Suprapubic skin (tissue), 4 donors: ENCODE measurements around the gene NPC1. TPM values are rescaled to one million over a fixed set of nuclear protein-coding genes. Genes with fewer than 3 reads are reported as not detected.
A peak's percentile ranks its signal among the peaks of the same experiment; 100 is the strongest.

Experiments used
- DNase-seq, 2 donors: peaks; one replicate each; pipeline ENCODE4 v3.0.0-alpha.2; 2019; ENCODE audit warnings: low spot score in 2 of 2
- H3K27ac ChIP-seq: fragments of 200-600 bp; sonication (generic); one replicate; pipeline ENCODE4 v1.5.1; 2019
- H3K27me3 ChIP-seq: fragments of 200-600 bp; sonication (generic); one replicate; pipeline ENCODE4 v1.5.1; 2019
- H3K36me3 ChIP-seq: fragments of 200-600 bp; sonication (generic); one replicate; pipeline ENCODE4 v1.5.1; 2019
- H3K4me1 ChIP-seq: fragments of 200-600 bp; sonication (generic); one replicate; pipeline ENCODE4 v1.5.1; 2019
- H3K4me3 ChIP-seq: fragments of 200-600 bp; sonication (generic); one replicate; pipeline ENCODE4 v1.5.1; 2019; ENCODE audit warnings: mild to moderate bottlenecking
- H3K9me3 ChIP-seq: fragments of 200-600 bp; sonication (generic); one replicate; pipeline ENCODE4 v1.5.1; 2019
- EP300 ChIP-seq: sonication (generic); formaldehyde crosslinking; IDR thresholded peaks from one replicate; pipeline ENCODE4 v1.6.1; 2017; ENCODE audit warnings: antibody characterized with exemption
- POLR2A ChIP-seq, 2 donors: fragments of 450-650 bp; IDR thresholded peaks; one replicate each; pipeline ENCODE4 v1.6.1; 2017; ENCODE audit warnings: antibody characterized with exemption in 2 of 2, mild to moderate bottlenecking in 2 of 2, moderate library complexity in 2 of 2
- POLR2AphosphoS5 ChIP-seq, 3 donors: sonication (generic); formaldehyde crosslinking; IDR thresholded peaks; one replicate each; pipeline ENCODE4 v1.6.1; 2017; ENCODE audit warnings: antibody characterized with exemption in 3 of 3
- WGBS: methylation state at CpG from one replicate; pipeline ENCODE4 v1.1.5; 2018; 5-methylcytosine and 5-hydroxymethylcytosine counted together
- total RNA-seq, 4 donors: library from RNA; depleted of rRNA; stranded (reverse); fragments of >200 nt; gene quantifications; one replicate each; pipeline ENCODE4 v1.1.0, GENCODE V29; 2016
- TF ChIP-seq, protein P1 (sequence below), 2 donors: fragments of 200-600 bp in 1 of 2; fragments of 450-650 bp in 1 of 2; sonication (generic) in 1 of 2; IDR thresholded peaks; one replicate each; pipeline ENCODE4 v1.5.1; 2016 to 2019; ENCODE audit warnings: antibody characterized with exemption in 2 of 2, mild to moderate bottlenecking in 1 of 2, moderate library complexity in 1 of 2

The NPC1 gene
- total RNA-seq, 4 donors from 2014 or later: 73.5 to 132 (median 90.3) TPM

DNA sequence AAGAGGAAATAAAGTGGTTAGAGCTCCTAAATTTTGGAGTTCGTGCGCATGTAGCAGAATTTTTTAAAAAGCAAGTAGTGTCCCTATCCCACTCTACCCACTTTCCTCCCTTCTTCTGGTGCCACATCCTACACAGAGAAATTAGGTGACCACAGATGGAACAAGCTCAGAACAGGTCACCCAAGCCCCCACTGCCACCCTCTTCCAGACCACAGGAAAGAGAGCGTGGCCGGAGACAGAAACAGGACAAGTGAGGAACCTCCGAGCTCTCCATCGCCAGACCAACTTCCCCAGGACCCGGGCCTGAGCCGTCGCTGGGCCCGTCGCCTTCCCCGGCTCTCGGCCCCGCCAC is 433 bp downstream of the NPC1 start:
- no peaks in the 10 kb centered on the region for H3K9me3 ChIP-seq
- DNase-seq: no peak
- H3K4me1 ChIP-seq: peaks cover 36% of the 10 kb centered on the region
- no peaks in the 10 kb centered on the region for H3K36me3 ChIP-seq
- H3K4me3 ChIP-seq: peak overlapping the region; percentile 94
- 2% methylated on average over 6 of the region's 14 CpGs for WGBS
- H3K27me3 ChIP-seq: no peaks in the 10 kb centered on the region
- H3K27ac ChIP-seq: peak overlapping the region; percentile 96
- TF ChIP-seq, protein P1, sequence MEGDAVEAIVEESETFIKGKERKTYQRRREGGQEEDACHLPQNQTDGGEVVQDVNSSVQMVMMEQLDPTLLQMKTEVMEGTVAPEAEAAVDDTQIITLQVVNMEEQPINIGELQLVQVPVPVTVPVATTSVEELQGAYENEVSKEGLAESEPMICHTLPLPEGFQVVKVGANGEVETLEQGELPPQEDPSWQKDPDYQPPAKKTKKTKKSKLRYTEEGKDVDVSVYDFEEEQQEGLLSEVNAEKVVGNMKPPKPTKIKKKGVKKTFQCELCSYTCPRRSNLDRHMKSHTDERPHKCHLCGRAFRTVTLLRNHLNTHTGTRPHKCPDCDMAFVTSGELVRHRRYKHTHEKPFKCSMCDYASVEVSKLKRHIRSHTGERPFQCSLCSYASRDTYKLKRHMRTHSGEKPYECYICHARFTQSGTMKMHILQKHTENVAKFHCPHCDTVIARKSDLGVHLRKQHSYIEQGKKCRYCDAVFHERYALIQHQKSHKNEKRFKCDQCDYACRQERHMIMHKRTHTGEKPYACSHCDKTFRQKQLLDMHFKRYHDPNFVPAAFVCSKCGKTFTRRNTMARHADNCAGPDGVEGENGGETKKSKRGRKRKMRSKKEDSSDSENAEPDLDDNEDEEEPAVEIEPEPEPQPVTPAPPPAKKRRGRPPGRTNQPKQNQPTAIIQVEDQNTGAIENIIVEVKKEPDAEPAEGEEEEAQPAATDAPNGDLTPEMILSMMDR (IDR thresholded peaks at IDR 0.05): no peak
- TF ChIP-seq POLR2AphosphoS5 (IDR thresholded peaks at IDR 0.05) (no peak), POLR2A (IDR thresholded peaks at IDR 0.05) (no peak), EP300 (no peak)

DNA sequence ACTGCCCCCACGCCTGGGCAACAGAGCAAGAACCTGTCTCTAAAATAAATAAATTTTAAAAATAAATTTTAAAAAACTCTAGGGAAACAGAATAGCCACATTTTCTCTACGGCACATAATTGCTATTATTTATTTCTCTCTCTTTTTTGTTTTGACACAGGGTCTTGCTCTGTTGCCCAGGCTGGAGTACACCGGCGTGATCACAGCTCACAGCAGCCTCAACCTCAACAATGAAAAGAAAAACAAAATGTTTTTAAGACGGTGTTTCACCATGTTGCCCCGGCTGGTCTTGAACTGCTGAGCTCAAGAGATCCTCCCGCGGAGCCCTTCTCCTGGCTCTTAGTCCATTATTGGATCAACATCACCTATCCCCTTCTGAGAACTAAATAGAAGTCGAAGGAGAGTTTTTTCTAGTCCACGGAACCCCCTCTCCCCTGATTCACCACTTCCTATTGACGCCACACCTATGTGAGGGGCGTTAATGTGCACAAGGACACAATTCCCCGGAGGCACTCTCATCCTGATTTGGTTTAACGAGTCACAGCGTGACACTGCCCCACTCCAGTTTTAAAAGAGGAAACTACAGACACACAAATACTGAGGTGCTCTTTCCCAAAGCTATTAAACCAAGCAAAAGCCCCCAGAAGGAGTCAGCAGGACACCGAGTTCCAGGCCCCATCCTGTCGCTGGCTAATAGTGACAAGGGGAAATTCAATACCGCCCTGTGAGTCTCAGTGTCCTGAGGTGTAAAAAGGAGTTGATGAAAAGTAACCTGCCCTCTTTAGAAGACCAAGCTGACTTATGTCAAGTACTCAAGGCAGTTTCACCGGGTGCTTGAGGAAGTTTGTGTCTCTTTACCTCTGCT is 1.1 kb downstream of the NPC1 start:
- no peaks in the 10 kb centered on the region for H3K27me3 ChIP-seq
- H3K9me3 ChIP-seq: no peaks in the 10 kb centered on the region
- TF ChIP-seq, protein P1 (IDR thresholded peaks at IDR 0.05): no peak
- TF ChIP-seq POLR2A (IDR thresholded peaks at IDR 0.05): peak in 1 of 2 donors; percentile 16
- peak overlapping the region; percentile 96 for H3K27ac ChIP-seq
- H3K4me3 ChIP-seq: peak overlapping the region; percentile 94
- 26% methylated on average over 19 of the region's 19 CpGs for WGBS
- no peaks in the 10 kb centered on the region for H3K36me3 ChIP-seq
- peaks cover 42% of the 10 kb centered on the region for H3K4me1 ChIP-seq
- DNase-seq: no peak

DNA sequence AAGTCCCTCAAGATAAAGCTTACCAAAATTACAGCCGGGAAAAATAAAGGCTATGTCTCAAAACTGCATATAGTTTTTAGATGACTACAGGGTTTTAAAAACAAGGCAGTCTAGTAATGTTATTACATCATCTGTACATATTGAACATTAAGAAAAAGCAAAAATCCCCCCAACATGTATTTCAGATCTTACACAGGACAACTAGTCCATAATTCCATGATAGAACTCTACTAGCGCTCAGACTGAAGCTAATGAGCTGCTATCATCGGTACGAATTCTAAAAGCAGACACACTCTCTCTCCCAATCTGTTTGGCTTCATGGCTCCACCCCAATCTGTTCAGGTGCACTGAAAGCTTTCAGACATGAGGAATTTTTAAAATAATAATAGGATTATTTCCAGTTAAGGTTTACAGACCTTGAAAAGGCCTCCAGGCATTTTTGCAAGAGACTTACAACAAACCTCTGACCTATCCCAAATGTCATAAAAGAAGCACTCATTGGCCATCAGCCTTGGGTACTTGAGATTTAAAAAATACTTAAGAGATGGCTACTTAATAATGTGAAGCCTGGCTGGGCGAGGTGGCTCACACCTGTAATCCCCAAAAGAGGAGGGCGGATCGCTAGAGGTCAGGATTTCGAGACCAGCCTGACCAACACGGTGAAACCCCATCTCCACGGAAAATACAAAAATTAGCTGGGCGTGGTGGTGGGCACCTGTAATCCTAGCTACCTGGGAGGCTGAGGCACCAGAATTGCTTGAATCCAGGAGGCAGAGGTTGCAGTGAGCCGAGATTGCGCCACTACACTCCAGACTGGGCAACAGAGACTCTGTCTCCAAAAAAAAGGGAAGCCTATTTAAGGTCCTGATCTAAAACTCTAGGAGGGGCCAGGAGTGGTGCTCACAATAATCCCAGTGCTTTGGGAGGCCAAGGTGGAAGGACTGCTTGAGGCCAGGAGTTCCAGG is 2.0 kb downstream of the NPC1 start:
- DNase-seq: no peak
- no peaks in the 10 kb centered on the region for H3K36me3 ChIP-seq
- H3K4me1 ChIP-seq: peaks cover 50% of the 10 kb centered on the region
- peak overlapping the region; percentile 94 for H3K4me3 ChIP-seq
- 88% methylated on average over 13 of the region's 13 CpGs for WGBS
- no peak for TF ChIP-seq POLR2A (IDR thresholded peaks at IDR 0.05)
- TF ChIP-seq, protein P1 (IDR thresholded peaks at IDR 0.05): no peak
- no peak for TF ChIP-seq POLR2AphosphoS5 (IDR thresholded peaks at IDR 0.05)
- TF ChIP-seq EP300: no peak
- H3K27me3 ChIP-seq: no peaks in the 10 kb centered on the region
- H3K9me3 ChIP-seq: no peaks in the 10 kb centered on the region
- peak overlapping the region; percentile 96 for H3K27ac ChIP-seq

DNA sequence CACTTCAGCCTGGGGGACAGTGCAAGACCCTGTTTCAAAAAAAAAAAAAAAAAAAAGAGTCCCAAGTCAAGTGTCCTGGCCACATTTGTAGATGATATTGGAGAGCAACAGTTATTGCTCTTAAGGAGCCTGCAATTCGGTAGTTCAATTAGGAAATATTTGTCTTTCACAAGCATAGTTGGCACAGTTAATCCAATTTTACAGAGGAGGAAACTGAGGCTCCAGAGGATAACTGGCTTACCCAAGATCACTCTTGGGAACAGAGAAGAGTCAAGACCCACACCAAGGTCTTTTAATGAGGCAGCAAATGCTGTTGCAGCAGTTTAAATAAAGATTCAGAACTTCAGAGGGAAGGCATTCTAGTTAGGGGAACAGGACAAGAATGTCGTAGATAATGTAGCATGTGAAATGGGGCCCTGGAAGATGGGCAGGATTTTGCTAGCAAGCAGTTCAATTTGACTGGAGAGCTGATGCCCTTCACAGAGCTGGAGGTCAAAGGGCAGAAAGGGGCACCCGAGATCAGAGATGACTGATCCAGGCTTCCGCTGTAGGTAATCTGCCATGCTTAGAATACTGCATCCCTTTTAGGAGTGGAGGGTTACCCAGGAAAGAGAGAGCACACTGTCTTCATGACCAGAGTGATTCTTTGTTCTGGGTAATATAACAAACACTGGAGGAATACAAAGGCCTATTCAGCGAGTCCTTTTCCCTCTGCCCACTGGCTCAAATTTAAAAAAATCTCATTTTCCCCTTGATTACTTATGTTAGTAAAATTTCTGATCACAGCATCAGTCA is 3.0 kb downstream of the NPC1 start:
- H3K36me3 ChIP-seq: no peaks in the 10 kb centered on the region
- no peak for DNase-seq
- peaks cover 55% of the 10 kb centered on the region for H3K4me1 ChIP-seq
- peak overlapping the region; percentile 3 for H3K27ac ChIP-seq
- peak overlapping the region; percentile 13 for H3K4me3 ChIP-seq
- H3K9me3 ChIP-seq: no peaks in the 10 kb centered on the region
- TF ChIP-seq EP300: no peak
- TF ChIP-seq, protein P1 (IDR thresholded peaks at IDR 0.05): no peak
- WGBS: 80% methylated on average over 5 of the region's 5 CpGs
- H3K27me3 ChIP-seq: no peaks in the 10 kb centered on the region
